Activated CD4-positive, alpha-beta memory T cell treated with anti-CD3 and anti-CD28 coated beads for 36 hours (primary cell): Measurements from ENCODE around the gene OGFR. TPM values are rescaled to one million over a fixed set of nuclear protein-coding genes. Genes with fewer than 3 reads are reported as not detected.

ENCODE experiments used
- CTCF ChIA-PET: fragments of 350-600 bp; sonication (Branson Sonifier 250); formaldehyde crosslinking; loops from one replicate; lab custom pipeline; 2021; ENCODE audit warnings: antibody characterized with exemption, inconsistent platforms; lab: Charles Lee
- POLR2A ChIA-PET: fragments of 350-600 bp; sonication (Branson Sonifier 250); formaldehyde crosslinking; loops from one replicate; lab custom pipeline; 2021; ENCODE audit warnings: antibody characterized with exemption; lab: Charles Lee
- DNase-seq: peaks from one replicate; pipeline ENCODE4 v3.0.0-alpha.2; 2020
- H3K27ac Mint-ChIP-seq: one replicate; pipeline ENCODE4 v1.8.0; 2021; ENCODE audit warnings: mixed read lengths
- H3K27me3 Mint-ChIP-seq: one replicate; pipeline ENCODE4 v1.8.0; 2021; ENCODE audit warnings: mixed read lengths
- H3K36me3 Mint-ChIP-seq: one replicate; pipeline ENCODE4 v1.8.0; 2021; ENCODE audit warnings: mixed read lengths
- H3K4me1 Mint-ChIP-seq: one replicate; pipeline ENCODE4 v1.8.0; 2021; ENCODE audit warnings: low read depth, mixed read lengths
- H3K4me3 Mint-ChIP-seq: one replicate; pipeline ENCODE4 v1.8.0; 2021; ENCODE audit warnings: mild to moderate bottlenecking, mixed read lengths
- H3K9me3 Mint-ChIP-seq: one replicate; pipeline ENCODE4 v1.8.0; 2021; ENCODE audit warnings: mixed read lengths
- intact Hi-C: fragments of 100-400 bp; cut with micrococcal nuclease; formaldehyde crosslinking; loops from one replicate; pipeline ENCODE4 v1.15.1; 2023
- total RNA-seq, 2 experiments: library from RNA; stranded (reverse); gene quantifications; one replicate each; pipeline ENCODE4 v1.2.3, GENCODE V29; 2021

OGFR gene
- total RNA-seq, 2 experiments from 2014 or later, result 35.0 to 39.0 TPM

DNA sequence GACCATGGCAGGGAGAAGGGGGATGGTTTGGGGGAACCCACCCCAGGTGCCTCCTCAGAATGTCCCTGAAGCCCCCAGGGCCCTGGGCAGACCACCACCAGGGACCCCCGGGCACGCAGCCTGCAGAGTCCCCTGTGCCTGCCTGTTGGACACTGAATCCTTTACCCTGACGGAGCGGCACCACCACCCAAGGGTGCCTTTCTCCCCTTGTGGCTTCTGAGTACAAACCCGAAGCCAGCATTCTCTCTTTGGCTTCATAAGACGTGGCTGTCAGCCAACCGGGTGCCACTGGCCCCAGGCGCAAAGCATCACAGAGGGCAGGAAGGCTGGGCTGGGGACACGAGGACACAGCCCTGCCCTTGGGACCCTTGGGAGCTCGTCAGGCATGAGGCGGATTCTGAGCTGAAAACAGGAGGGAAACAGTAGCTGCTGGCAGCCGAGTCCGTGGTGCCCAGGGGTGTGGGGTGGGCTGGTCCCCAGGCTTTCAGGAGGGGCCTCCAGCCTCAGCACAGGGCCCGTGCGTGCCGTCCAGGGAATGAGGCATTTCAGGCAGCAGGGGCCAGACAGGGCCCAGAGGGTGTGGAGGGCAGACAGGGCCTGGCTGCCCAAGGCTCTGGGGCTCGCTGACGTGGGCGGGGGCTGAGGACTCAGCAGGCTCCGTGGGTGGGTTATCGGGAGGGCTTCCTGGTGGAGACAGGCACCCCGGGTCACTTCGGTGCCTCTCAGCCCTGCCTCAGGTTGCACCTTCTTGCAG lies 15.8 kb downstream of the OGFR start:
- Mint-ChIP-seq H3K4me1 (peaks cover 7% of the 10 kb centered on the region), H3K36me3 (no peaks in the 10 kb centered on the region), H3K9me3 (no peaks in the 10 kb centered on the region), H3K4me3 (no peak overlapping the region), H3K27ac (no peak overlapping the region), H3K27me3 (peaks cover 20% of the 10 kb centered on the region)
- intact Hi-C loops, result loop anchor here (5.0 kb wide), 1 partner anchor 187 kb away; the partner anchor contains the start of gene BHLHE23
- ChIA-PET CTCF (no interaction called here), POLR2A (no interaction called here)
- DNase-seq, result no peak

DNA sequence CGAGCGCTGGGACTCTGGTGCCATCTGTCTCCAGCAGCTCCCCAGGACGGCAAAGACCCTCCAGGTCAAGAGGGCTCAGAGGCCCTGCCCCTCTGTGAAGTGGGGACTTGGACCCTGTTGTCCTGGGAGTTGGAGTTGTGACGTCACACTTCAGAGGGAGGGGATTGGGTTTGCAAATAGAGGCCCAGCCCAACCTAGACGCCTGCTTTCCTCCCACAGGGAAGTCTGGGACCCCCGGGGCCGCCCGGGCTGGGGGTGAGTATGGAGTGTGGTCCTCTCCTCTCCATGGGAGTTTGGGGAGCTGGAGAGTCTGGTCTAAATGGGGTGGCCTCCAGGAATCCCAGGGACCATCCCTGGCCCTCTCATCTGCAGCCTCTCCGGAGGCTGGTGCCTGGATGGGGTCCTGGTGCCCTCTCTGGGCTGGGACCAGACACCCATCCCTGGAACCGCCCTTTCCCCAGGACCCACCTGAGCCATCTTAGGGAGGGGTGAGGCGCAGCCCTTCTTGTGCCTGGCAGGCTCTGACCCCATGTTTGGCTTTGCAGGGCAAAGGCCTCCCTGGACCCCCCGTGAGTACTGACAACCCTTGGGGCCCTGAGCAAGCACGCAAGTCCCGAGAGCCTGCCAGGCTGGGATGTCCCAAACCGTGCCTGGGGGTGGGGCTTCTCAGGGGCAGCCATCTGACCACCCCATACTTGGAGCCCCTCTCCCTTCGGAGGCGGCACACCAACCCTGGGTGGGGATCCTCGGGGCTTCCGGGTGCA lies 16.5 kb downstream of the OGFR start:
- Mint-ChIP-seq H3K9me3 (no peaks in the 10 kb centered on the region), H3K4me1 (peaks cover 2% of the 10 kb centered on the region), H3K27ac (no peak overlapping the region), H3K4me3 (no peak overlapping the region), H3K36me3 (no peaks in the 10 kb centered on the region), H3K27me3 (peaks cover 13% of the 10 kb centered on the region)
- ChIA-PET POLR2A (no interaction called here), CTCF (no interaction called here)
- intact Hi-C loops, result loop anchor here (5.0 kb wide), 1 partner anchor 186 kb away; the partner anchor contains the start of gene BHLHE23
- no peak for DNase-seq

DNA sequence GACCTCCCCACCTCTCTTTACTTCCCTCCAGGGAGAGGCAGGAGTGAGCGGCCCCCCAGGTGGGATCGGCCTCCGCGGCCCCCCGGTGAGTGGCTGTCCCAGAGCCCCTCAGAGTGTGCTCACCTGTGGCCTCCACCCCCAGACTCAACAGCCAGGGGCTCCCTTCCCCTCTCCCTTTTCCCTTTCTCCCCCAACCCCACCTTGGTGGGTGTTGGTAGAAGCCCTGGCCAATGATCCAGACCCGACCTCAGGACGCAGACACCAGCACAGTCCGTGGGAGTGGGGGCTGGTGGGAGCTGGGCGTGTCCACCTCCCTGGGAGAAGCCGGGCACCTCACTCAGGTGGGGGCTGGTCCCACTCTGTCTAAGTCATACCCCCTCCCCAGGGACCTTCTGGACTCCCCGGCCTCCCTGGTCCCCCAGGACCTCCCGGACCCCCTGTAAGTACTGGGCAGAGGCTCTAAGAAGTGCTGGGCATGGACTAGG lies 17.1 kb downstream of the OGFR start:
- ChIA-PET POLR2A (no interaction called here), CTCF (no interaction called here)
- intact Hi-C loops, result loop anchor here (5.0 kb wide), 1 partner anchor 186 kb away; the partner anchor contains the start of gene BHLHE23
- no peaks in the 10 kb centered on the region for H3K4me1 Mint-ChIP-seq
- DNase-seq, result no peak
- H3K4me3 Mint-ChIP-seq, result no peak overlapping the region
- peaks cover 9% of the 10 kb centered on the region for H3K27me3 Mint-ChIP-seq
- H3K36me3 Mint-ChIP-seq, result no peaks in the 10 kb centered on the region
- no peak overlapping the region for H3K27ac Mint-ChIP-seq
- H3K9me3 Mint-ChIP-seq, result no peaks in the 10 kb centered on the region

DNA sequence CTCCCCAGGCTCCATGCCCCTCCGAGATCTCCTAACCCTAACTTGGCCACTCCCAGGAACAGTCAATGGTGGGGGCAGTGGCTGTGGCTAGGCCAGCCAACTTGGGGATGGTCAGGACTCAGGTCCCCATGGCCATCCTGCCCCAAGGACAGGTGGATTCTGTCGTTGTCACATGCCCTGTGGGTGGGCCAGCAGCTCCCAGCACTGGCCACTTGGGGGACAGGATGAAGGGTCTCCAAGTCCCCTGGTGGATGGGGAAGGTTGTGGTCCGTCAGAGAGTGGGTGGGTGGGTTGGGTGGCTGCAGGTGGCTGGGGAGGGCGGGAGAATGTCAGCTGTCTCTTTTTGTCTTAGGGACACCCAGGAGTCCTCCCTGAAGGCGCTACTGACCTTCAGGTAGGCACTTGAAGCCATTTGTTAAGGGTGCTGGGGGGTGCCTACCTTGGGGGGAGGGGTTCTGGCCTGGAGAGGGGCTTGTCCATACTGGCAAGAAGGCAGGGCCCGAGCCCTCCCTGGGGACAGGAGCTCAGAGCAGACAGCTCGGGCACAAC lies 17.7 kb downstream of the OGFR start:
- H3K4me1 Mint-ChIP-seq, result no peaks in the 10 kb centered on the region
- CTCF ChIA-PET, result interaction anchor here (0.7 to 1.0 kb wide), 4 partner anchors 9 to 33 kb away, joined by 3 to 5 read pairs (median 4); no protein-coding TSS in a partner anchor
- POLR2A ChIA-PET, result interaction anchor here (0.7 kb wide), 1 partner anchor 180 kb away, joined by 3 read pairs; the partner anchor contains the start of gene SLCO4A1
- intact Hi-C loops, result loop anchor here (5.0 kb wide), 1 partner anchor 185 kb away; the partner anchor contains the start of gene BHLHE23
- no peak for DNase-seq
- H3K9me3 Mint-ChIP-seq, result no peaks in the 10 kb centered on the region
- no peak overlapping the region for H3K4me3 Mint-ChIP-seq
- H3K27ac Mint-ChIP-seq, result no peak overlapping the region
- H3K27me3 Mint-ChIP-seq, result peaks cover 9% of the 10 kb centered on the region
- no peaks in the 10 kb centered on the region for H3K36me3 Mint-ChIP-seq

DNA sequence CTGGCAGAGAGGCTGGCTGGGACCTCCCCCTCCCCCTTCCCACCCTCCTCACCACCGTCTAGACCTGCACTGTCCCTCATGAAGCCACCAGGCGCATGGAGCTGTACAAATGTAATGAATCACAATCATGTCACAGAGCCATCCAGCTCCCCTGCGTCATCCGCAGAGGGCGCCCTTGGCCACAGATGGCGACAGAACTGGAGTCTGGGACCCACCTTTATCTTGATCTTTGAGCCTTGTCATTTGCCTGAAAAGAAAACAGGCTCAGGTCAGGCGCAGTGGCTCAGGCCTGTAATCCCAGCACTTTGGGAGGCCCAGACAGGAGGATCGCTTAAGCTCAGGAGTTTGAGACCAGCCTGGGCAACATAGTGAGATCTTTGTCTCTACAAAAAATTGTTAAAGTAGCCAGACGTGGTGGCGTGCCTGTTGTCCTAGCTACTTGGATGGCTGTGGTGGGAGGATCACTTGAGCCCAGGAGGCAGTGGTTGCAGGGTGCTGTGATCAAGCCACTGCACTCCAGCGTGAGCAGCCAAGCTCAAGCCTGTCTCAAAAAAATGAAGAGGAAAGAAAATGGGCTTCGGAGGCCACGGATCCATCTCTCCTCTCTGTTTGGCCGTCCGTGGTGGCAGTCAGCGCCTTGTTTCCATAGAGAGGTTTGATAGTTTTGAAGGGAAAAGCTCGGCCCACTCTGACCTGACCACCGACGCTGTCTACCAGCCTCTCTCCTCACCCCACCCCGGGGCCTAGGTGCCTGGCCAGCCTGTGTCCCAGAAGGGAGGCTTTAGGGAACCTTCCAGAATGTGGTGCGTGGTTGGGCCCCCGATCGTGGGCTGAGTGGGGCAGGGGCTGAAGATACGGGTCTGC lies 18.4 kb downstream of the OGFR start:
- intact Hi-C loops, result loop anchor here (5.0 kb wide), 1 partner anchor 184 kb away; the partner anchor contains the start of gene BHLHE23
- ChIA-PET POLR2A (interaction anchor here (0.7 kb wide), 1 partner anchor 180 kb away, joined by 3 read pairs; the partner anchor contains the start of gene SLCO4A1), CTCF (interaction anchor here (0.7 to 1.1 kb wide), 5 partner anchors 9 to 77 kb away, joined by 3 to 5 read pairs (median 4); no protein-coding TSS in a partner anchor)
- H3K4me3 Mint-ChIP-seq, result no peak overlapping the region
- H3K27me3 Mint-ChIP-seq, result peaks cover 7% of the 10 kb centered on the region
- no peaks in the 10 kb centered on the region for H3K9me3 Mint-ChIP-seq
- DNase-seq, result peak; percentile 68
- H3K4me1 Mint-ChIP-seq, result no peaks in the 10 kb centered on the region
- no peaks in the 10 kb centered on the region for H3K36me3 Mint-ChIP-seq
- H3K27ac Mint-ChIP-seq, result no peak overlapping the region

DNA sequence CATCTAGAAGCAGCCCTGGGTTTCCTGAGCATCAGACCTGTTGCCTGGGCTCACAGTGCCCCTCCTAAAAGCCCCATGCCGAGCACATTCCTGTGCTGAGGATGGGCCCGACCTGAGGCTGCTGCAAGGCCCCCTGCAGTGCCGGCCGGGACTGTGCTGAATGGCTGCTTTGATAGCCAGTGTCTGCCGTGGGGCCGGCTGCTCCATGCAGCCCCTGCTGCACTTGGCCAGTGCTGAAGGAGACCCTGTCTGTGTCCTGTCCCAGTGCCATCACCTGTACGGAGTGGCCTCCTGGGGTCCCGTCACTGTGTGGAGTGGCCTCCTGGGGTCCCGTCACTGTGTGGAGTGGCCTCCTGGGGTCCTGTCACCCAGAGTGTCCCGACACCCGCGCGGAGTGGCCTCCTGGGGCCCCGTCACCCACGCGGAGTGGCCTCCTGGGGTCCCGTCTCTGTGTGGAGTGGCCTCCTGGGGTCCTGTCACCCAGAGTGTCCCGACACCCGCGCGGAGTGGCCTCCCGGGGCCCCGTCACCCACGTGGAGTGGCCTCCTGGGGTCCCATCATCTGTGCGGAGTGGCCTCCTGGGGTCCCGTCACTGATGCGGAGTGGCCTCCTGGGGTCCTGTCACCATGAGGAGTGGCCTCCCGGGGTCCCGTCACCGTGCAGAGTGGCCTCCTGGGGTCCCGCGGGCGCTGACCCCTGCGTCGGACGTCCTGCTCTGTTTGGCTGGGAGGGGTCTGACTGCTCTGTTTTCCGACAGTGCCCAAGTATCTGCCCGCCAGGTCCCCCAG lies 19.2 kb downstream of the OGFR start:
- intact Hi-C loops, result loop anchor here (5.0 kb wide), 1 partner anchor 183 kb away; the partner anchor contains the start of gene BHLHE23
- H3K27me3 Mint-ChIP-seq, result peaks cover 3% of the 10 kb centered on the region
- no peak overlapping the region for H3K27ac Mint-ChIP-seq
- no peaks in the 10 kb centered on the region for H3K9me3 Mint-ChIP-seq
- ChIA-PET POLR2A (no interaction called here), CTCF (interaction anchor here (1.1 to 1.7 kb wide), 2 partner anchors 16 to 76 kb away, joined by 3 to 5 read pairs; no protein-coding TSS in a partner anchor)
- no peak for DNase-seq
- H3K36me3 Mint-ChIP-seq, result no peaks in the 10 kb centered on the region
- H3K4me3 Mint-ChIP-seq, result no peak overlapping the region
- H3K4me1 Mint-ChIP-seq, result no peaks in the 10 kb centered on the region

DNA sequence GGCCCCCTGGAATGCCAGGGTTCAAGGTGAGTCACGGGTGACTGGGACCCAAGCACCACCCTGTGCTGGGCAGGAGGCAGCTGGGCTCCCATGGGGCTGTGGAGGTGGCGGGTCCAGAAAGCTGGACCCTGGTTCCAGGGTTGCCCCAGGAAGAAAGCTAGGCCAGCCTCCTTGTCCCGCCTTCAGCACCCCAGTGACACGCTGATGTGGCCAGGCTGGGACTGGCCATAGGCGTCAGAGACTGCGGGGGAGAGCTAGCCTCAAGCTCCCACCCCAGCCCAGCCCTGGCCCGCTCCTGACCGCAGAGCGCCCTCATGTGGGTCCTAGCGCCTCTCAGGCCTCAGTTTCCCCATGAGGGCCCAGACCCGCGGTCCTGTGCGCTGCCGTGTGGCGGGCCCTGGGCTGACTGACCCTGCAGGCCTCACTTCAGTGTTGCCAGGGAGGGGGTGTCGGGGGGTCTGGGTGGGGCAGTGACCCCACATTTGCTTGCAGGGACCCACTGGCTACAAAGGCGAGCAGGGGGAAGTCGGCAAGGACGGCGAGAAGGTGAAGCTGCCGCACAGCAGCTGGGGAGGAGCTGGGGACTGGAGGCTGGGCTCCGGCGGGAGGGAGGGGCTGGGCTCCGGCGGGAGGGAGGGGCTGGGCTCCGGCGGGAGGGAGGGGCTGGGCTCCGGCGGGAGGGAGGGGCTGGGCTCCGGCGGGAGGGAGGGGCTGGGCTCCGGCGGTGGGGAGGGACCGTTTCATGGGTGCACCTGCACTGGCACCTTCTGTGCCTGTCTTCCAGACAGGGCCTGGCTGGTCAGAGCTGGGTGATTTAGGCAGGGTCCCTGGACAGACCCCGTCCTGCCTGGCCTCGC lies 20.1 kb downstream of the OGFR start:
- Mint-ChIP-seq H3K4me1 (no peaks in the 10 kb centered on the region), H3K27ac (no peak overlapping the region), H3K27me3 (peaks cover 3% of the 10 kb centered on the region), H3K36me3 (no peaks in the 10 kb centered on the region), H3K4me3 (no peak overlapping the region), H3K9me3 (no peaks in the 10 kb centered on the region)
- POLR2A ChIA-PET, result interaction anchor here (0.8 kb wide), 1 partner anchor 37 kb away, joined by 3 read pairs; the partner anchor contains the start of gene TCFL5
- intact Hi-C loops, result loop anchor here (5.0 kb wide), 1 partner anchor 183 kb away; the partner anchor contains the start of gene BHLHE23
- DNase-seq, result peak; percentile 34
- CTCF ChIA-PET, result interaction anchor here (1.7 kb wide), 1 partner anchor 16 kb away, joined by 5 read pairs; no protein-coding TSS in a partner anchor

DNA sequence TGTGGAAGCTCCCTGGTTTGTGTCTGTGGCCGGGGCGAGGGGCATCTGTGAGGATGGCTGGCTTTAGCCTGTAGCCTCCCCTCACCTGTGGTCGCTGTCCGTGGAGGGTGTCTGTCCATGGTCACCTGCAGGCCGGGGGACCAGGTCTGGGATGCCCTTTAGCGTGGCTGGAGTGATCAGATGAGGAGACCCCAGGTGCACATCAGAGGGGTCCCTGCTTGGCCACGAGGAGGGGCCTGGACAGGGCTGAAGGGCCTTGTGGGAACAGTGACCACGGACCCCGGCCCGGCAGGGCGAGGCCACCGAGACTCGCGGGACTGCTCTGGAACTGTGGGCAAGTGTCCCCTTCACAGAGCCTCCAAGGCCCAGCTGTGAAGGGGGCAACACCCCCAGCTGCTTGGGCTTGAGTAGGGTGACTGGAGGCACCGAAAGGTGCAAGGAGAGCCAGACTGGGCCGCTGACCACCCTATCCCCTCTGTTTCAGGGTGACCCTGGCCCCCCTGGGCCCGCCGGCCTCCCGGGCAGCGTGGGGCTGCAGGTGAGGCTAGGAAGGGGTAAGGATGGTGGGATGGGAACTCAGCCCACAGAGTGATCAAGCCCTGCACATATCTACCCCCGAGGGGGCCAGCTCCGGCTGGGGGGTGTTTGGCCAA lies 20.8 kb downstream of the OGFR start:
- POLR2A ChIA-PET, result interaction anchor here (0.8 kb wide), 1 partner anchor 36 kb away, joined by 3 read pairs; the partner anchor contains the start of gene TCFL5
- no peaks in the 10 kb centered on the region for H3K4me1 Mint-ChIP-seq
- CTCF ChIA-PET, result interaction anchor here (1.7 kb wide), 1 partner anchor 17 kb away, joined by 5 read pairs; no protein-coding TSS in a partner anchor
- H3K27me3 Mint-ChIP-seq, result no peaks in the 10 kb centered on the region
- no peak overlapping the region for H3K4me3 Mint-ChIP-seq
- intact Hi-C loops, result no loop called here
- no peaks in the 10 kb centered on the region for H3K9me3 Mint-ChIP-seq
- DNase-seq, result no peak
- no peak overlapping the region for H3K27ac Mint-ChIP-seq
- no peaks in the 10 kb centered on the region for H3K36me3 Mint-ChIP-seq

DNA sequence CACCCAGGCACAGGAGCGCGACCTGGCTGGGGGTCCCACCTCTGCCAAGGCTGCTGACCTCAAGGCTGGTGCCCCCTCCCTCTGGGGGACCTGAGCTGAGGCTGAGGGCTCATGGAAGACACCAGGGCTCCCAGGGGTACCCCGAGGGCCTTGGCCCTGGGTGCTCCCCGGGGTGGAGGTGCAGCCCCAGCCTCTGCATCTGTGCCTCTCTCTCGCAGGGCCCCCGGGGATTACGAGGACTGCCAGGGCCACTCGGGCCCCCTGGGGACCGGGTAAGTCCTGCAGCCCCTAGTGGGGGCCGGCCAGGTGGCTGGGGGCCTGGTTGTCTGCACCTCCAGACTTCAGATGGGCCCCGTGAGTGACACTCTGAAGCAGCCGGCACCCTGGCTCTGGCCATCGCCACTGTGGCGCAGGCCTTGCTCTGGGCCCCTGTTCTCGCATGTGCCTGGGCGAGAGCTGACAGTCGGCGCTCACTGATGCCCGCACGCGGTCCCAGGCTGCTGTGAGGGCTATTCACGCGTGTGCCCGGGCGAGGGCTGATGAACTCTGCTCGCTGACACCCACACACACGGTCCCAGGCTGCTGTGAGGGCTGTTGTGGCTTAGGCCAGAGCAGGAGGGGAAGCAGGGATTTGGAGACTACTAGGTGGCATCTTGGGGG lies 21.5 kb downstream of the OGFR start:
- ChIA-PET POLR2A (no interaction called here), CTCF (no interaction called here)
- intact Hi-C loops, result no loop called here
- Mint-ChIP-seq H3K27me3 (no peaks in the 10 kb centered on the region), H3K9me3 (no peaks in the 10 kb centered on the region), H3K36me3 (no peaks in the 10 kb centered on the region), H3K4me3 (no peak overlapping the region), H3K27ac (no peak overlapping the region), H3K4me1 (no peaks in the 10 kb centered on the region)
- no peak for DNase-seq
